ENCODE data around the gene FAM43B.

FAM43B gene

DNA sequence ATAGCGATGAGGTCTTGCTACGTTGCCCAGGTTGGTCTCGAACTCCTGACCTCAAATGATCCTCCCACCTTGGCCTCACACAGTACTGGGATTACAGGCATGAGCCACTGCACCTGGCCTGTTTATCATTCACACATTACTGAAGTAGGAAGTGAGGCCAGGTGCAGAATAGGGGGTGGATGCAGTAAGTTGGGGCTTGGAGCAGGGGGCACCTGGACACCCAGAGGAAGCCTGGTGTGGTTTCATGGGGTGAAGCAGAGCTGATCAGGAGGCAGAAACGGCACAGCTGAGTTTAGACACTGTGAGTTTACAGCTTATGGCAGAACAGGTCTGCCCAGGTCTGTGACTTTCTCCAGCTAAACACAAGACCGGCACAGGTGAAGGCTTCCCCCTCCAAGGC, 41.4 kb downstream of the FAM43B start:
- no peak for DNase-seq

DNA sequence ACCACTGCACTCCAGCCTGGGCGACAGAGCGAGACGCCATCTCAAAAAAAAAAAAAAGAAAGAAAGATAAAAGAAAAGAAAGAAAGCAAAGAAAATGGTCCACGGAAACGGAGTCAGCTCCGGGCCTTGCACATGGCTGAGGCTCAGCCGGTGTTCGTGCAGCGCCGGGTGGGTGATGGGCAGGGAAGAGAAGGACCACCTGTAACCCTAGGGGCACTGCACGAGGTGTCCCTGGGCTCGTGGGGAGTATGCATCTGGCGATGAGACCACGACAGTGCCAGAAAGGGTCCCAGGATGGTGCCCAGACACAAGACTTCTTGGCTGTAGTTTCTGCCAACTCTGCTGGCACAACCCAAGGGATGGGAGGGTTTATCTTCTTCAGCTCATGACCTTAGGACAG, 42.4 kb downstream of the FAM43B start:
- DNase-seq, result no peak

DNA sequence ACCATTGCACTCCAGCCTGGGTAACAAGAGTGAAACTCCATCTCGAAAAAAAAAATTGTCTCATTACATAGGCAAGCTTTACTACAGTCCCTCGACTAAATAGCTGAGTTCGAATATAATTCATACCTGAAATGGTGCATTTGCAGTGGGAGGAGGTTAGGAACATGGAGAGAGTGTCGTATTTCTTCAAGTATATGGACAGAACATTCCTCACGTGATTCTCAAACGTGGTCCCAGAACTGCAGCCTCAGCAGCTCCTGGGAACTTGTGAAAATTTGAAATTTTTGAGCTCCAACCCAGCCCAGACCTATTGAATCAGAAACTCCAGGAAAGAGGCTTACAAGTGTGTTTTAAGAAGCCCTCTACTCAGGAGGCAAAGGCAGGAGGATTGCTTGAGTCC, 43.7 kb downstream of the FAM43B start:
- no peak for DNase-seq

DNA sequence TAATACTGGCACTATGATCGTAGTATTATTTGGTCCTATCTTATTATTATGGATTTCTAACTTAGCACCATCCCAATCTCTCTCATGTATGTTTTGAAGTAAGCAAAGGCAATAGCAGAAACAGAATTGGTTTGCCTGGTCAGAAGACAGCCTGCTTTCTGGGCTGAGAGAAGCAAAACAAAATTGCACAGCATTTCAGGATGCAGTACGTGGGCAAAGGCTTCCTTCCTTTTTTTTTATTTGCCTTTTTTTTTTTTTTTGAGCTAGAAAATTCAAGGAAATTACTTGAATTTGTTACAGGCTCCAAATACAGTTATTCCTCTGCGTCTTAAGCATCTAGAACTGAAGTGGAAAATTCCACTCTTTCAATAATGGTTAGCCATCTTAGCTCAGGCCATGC, 45.3 kb downstream of the FAM43B start:
- DNase-seq, result peak; percentile 61

GRCh38 chr1:20600156-20600555, 47.8 kb downstream of the FAM43B start:
- DNase-seq, result peak; percentile 26

DNA sequence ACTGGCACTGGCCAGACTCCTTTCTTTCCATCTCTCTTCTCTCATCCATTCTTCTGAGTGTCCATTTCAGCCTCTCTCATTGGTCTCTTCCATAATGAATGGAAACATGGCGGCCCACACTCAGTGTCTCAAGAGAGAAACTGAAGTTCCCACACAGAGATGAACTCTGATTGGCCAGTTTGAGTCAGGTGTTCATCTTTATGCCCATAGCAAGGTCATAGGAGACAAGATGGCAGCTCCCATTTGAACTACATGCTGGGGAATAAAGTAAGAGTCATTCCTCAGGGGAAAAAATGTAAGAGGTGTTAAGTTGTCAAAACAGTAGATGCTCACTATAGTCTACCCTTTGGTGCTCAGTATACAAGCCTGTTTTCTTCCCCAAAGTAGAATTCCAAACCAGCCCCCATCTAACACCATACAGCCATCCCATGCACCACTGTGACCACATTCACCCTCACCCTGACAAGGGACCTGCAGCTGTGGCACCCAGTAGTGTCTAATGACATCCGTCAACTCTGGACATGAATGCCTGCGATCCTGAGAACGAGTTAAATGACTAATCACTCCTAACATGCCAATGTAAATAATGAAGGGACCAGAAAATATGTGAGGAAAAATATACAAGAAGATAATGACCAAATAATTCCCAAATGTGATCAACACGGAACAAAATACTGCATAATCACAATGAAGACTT, 48.9 kb downstream of the FAM43B start:
- DNase-seq, result no peak

- no peak for DNase-seq
Observed at GRCh38 chr1:20602851-20603450, 50.6 kb downstream of the FAM43B start.

GRCh38 chr1:20603504-20604464, 51.4 kb downstream of the FAM43B start:
- DNase-seq, result peak; percentile 82
